Diencephalon (tissue), 1 donor: ENCODE measurements around the gene PARP11. TPM values are rescaled to one million over a fixed set of nuclear protein-coding genes. Genes with fewer than 3 reads are reported as not detected.

Experiments used
- total RNA-seq: library from RNA; depleted of rRNA; stranded (reverse); fragments of >200 nt; gene quantifications from one replicate; pipeline ENCODE4 v1.2.3, GENCODE V29; 2014

PARP11 gene, protein sequence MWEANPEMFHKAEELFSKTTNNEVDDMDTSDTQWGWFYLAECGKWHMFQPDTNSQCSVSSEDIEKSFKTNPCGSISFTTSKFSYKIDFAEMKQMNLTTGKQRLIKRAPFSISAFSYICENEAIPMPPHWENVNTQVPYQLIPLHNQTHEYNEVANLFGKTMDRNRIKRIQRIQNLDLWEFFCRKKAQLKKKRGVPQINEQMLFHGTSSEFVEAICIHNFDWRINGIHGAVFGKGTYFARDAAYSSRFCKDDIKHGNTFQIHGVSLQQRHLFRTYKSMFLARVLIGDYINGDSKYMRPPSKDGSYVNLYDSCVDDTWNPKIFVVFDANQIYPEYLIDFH
- 15.2 TPM for total RNA-seq

DNA sequence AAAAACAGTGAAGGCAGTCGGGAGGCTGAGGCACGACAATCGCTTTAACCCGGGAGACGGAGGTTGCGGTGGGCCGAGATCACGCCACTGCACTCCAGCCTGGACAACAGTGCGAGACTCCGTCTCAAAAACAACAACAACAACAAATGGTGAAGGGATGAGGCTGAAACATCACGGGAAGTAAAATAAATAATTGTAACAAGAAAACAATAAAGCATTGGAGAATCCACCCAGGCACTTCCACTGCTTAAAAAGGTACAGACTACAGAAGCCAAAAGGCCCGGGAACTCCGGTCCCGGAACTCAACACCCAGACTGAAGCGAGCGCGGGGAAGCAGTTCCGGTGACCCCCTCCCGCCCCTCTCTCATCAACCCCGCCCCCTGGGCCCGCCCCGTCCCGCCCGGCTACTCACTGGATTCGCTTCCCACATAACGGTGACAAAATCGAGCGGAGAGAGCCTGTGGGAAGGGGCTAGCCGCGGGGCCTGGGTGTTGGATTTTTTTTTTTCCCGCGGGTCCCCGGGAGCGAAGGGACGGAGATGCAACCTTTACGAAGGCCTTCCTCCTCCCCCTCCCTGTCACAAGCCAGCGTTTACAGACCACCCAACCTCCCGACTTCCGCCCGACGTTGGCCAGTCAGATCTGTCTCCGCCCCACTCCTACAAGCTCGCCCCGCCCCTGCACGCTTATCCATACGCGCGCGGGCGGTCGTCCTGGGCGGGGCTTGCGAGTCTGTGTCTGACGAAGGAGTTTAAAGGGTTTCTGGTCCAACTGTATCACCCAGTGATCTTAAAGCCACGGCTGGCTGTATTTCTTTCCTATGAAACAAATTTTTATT, at the start of gene PARP11:
TSS of gene PARP11 (minus strand) at position 600 of the 837 bp plus-strand sequence. CDS start at position 430, 170 bp downstream.

Other genes starting within 250 kb of the PARP11 start
- 0.92 TPM for gene CRACR2A, start 120.3 kb downstream of the PARP11 start, total RNA-seq